NCI-H526 (cell line): ENCODE data around the gene SMIM20.
"Not testable (repeated sequence)": the region's sequence is repeated elsewhere in the genome, so short reads cannot be mapped to it uniquely, and the experiment has no call there.

ENCODE experiments used
- DNase-seq, 2 experiments: peaks; one replicate each; lab custom pipeline; 2025; lab: John Stamatoyannopoulos, UW

Gene SMIM20

DNA sequence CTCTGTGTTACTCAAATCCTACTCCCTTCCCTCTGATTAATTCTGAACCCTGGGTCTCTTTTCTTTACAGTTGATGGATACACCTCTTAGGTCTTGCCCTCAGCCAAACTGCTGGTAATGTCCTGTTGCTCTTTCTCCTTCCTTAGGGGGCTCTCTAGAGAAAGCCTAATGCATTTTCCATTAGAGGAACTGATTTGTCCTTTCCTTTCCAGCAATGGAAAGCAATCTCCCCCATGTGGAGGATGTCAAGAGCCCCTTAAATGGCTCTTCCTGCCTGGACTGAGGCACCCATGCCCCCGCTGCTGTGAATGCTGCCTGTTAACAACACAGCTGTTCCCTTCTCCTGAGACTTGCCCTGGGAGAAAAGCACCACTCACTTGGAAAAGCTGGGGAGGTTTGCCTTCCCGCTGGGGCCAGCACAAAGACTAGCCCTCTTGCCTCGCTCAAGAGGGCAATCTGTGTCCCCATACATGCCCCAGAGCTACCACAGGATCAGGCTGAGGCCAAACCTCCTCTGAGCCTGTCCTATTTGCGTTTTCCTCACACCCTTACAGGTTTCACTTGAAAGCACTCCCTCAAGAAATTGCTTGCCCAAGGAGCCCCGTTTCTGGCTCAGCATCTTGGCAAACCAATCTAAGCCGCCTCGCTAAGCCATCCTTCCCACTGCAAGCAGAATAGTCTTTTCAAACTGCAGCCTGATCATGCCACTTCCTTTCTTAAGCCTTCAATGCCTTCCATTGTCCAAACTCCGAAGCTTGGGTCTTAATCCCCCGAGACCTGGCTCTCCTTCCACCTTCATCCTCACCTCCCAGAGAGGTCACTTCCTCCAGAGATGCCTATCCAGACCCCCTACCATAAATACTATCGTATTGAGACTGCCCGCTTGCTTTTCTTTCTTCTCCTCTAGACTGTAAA, 23.2 kb upstream of the SMIM20 start:
- DNase-seq: no peak

DNA sequence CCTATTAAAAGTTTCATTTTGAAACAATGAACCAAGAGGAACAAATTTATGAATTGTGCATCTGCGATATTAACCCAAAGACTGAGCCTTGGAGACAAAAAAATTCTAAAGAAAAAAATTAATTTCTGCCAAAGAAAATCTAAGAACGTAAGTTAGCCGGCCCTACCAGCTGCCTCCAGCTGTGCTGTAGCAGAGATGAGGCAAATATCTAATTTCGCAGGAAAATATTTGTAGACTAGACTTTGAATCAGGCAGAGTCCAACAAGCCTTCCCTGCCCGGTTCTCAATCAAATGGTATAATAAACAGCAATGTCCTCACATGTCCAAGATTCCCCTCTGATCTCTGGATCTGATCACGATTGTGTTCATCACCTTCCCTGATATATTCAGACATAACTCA, 21.2 kb upstream of the SMIM20 start:
- no peak for DNase-seq

GRCh38 chr4:25896776-25897539, 17.1 kb upstream of the SMIM20 start:
- DNase-seq: no peak

GRCh38 chr4:25900310-25900709, 13.7 kb upstream of the SMIM20 start:
- no peak for DNase-seq

- DNase-seq: no peak
These were observed 13.0 kb upstream of the SMIM20 start for GRCh38 chr4:25901030-25901430.

DNA sequence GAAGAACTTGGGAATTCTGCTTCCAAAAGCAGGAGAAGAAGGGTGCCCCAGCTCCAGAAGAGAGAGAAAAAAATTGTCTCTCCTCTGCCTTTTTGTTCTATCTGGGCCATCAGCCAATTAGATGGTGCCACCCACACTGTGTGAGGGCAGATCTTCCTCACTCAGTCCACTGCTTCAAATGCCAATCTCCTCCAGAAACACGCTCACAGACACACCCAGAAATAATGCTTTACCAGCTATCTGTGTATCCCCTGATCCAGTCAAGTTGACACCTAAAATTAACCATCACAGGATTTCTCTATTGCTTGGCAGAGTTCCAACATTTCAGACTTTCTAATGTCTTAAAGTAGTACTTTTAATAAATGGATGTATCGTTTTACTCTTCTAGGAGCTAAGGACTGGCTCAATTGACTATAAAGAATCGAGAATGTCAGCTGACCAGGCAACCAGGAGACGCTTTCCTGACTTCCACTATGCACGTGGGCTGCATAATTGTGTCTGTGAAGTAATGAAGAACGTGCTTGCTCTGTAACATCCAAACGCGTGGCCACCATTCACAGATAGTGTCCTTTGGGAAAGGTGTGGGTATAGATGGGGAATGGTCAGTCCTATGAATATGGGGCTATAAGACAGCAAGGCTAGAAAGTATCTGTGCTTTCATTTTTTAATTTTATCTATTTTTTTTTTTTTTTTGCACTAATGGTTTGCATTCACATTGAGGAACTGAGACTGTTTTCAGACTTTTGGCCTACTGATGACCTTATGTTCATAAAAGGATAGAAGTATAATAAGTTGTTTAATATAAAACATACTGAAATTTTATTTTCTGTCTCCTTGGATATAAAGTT, 9.9 kb upstream of the SMIM20 start:
- DNase-seq: no peak

GRCh38 chr4:25904748-25905082, 9.3 kb upstream of the SMIM20 start:
- no peak for DNase-seq

DNA sequence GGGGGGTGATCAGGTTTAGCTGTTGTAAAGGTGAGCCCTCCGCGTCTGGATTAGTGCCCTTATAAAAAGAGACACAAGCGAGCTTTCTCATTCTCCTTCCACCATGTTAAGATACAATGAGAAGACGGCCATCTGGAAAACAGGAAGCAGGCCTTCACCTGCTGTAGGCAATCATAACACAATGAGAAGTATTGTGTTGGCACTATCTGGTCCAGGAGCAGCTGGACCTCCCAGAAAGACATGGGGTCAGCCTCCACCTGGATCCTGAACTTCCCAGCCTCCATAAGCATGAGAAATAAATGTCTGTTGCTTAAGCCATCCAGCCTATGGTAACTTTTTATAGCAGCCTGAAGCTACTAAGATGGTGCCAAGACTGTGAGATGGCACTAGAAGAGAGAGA, 8.6 kb upstream of the SMIM20 start:
- no peak for DNase-seq

- not testable (repeated sequence) for DNase-seq
These were observed 7.9 kb upstream of the SMIM20 start for GRCh38 chr4:25906113-25906512.

DNA sequence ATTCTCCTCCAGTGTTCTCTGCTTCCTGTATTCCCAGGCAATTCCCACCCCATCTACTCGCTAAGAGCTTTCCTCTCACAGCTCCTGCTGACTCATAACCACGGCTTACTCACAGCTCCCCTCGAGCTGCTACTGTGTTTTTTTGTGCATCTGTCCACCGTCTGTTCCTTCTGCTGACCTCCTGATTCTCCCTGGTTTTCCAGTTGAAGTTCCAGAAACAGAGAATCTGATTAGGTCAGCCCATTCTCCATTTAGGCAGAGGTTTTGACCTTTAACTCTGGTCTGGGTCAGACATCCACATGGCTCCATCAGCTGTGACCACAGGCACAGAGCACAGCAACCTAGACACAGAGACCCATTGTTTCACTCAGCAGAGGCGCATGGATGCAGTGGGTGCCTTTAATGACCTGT, 5.5 kb upstream of the SMIM20 start:
- no peak for DNase-seq

DNA sequence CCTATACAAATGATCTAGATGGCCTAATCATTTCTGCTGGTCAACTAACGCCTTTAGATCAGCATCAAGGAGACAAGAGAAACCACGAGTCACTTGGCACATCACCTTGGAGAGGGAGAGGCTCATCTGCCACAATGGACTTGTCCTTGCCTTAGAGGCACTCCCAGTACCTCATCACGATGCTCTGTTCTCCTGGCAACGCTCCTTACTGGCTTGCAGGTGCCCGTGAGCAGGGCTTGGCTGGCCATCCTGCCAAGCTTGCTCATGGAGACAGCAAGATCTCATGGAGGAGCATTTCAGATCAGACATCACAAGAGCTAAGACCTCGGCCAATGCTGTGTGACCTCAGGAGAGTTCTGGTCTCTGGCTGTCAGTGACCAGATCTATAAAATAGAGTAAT, 2.7 kb upstream of the SMIM20 start:
- no peak for DNase-seq

DNA sequence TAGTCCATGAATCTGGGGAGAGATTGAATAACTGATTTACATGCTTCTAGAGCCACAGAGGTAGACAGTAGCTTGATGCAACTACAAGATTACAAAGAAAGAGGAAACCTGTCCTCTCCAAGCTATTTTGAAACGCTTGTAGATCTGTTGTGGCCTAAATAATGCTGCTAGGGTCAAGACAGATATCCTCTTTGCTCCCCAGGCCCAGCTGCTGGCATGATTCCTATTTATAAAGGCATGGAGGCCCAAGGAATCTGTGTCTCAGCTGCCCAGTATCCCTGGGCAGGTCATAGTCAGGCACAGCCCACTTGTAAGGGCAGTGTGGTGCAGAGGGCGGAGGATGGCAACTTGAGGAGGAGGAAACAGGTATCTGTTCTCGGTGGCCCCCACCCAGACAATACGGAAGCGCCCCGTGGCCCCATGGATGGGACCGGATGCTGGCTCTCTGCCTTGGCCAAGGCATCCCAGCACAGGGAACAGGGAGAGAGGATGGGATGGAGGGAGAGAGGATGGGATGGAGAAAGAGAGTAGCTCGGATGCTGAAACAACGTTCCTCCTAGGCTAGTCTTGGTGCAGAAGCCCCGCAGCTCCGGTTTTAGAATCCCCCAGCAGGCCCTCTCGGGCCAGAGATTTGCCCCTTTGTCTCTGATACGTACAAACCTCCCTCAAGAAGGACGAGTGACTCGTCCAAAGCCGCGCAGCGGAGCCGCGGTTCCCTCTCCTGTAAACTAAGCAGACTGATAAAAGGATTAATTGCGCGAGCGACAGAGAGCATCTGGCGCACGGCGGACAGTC, 767 bp upstream of the SMIM20 start:
- DNase-seq: no peak

- no peak for DNase-seq
These were observed 791 bp downstream of the SMIM20 start for GRCh38 chr4:25914670-25915352.

GRCh38 chr4:25915353-25915705, 1.3 kb downstream of the SMIM20 start:
- no peak for DNase-seq

- no peak for DNase-seq
These were observed 2.9 kb downstream of the SMIM20 start for GRCh38 chr4:25916870-25917269.

GRCh38 chr4:25919676-25920075, 5.7 kb downstream of the SMIM20 start:
- DNase-seq: no peak

GRCh38 chr4:25921922-25922321, 7.9 kb downstream of the SMIM20 start:
- DNase-seq: no peak

GRCh38 chr4:25922812-25923369, 8.9 kb downstream of the SMIM20 start:
- DNase-seq: no peak

DNA sequence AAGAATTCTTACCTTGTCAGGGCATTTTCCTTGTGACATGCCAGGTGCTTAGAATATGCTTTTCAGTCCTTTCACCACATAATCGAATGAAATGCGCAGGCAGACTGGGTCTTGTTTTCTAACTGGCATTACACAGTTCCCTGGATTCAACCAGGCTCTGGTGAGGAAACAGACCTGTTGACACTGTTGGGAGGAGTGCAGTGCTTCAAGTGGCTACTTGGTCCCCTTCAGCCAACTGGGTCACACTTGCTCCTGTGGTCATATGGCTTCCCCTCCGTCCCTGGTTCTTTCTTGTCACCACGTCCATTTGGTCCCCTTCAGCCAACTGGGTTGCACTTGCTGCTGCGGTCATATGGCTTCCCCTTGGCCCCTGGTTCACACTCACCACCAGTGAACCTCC, 9.7 kb downstream of the SMIM20 start:
- DNase-seq: no peak

GRCh38 chr4:25925486-25926201, 11.6 kb downstream of the SMIM20 start:
- DNase-seq: peak; percentile 8 to 38
